IPS-11a (cell line): ENCODE measurements around the gene TMX1.
A peak's percentile ranks its signal among the peaks of the same experiment; 100 is the strongest.
"Not testable (repeated sequence)": the region's sequence is repeated elsewhere in the genome, so short reads cannot be mapped to it uniquely, and the experiment has no call there.

Experiments
- H3K4me3 ChIP-seq: one replicate; pipeline ENCODE4 v1.5.1; 2013; ENCODE audit warnings: low read depth, low read length, control low read depth

Gene TMX1, protein sequence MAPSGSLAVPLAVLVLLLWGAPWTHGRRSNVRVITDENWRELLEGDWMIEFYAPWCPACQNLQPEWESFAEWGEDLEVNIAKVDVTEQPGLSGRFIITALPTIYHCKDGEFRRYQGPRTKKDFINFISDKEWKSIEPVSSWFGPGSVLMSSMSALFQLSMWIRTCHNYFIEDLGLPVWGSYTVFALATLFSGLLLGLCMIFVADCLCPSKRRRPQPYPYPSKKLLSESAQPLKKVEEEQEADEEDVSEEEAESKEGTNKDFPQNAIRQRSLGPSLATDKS

DNA sequence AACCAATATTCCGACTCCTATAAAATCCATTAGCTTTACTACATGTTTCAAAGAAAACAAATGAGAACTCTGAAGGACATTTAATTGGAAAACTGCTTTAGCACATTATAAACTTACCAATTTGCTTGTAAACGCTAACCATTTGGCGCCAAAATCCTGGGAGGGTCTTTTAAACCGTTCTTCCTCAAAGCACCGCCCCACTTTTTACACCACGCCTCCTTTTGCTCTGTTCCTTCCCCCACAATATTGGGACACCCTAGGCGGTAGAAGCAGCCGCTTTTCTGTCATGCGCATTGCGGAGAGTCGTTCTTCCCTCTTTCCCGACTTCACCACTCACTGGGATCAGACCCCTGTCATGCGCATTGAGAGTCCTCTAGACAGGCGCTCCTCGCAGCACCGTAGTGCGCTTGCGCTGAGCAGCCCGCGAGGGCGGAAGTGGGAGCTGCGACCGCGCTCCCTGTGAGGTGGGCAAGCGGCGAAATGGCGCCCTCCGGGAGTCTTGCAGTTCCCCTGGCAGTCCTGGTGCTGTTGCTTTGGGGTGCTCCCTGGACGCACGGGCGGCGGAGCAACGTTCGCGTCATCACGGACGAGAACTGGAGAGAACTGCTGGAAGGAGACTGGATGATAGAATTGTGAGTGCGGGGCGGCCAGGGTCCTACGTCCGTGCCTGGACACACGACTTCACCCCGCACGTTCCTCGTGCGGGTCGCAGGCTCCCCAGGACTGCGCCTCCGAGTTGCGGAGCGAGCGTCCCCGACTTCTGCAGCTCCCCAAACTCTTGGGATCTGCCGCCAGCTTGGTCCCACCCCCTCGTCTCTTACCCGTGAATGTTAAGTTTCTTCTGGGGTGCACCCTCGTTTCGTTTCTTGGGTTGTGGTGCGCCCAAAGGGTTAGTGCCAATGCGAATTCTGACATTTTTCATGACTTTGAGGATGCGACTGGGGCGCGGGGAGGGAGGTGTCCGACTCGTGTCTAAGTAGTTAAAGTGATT is at the start of gene TMX1:
TSS of gene TMX1 (plus strand) at position 435 of the 991 bp plus-strand sequence. CDS start at position 481, 46 bp downstream.
- H3K4me3 ChIP-seq, result peak within 1 kb of the TSS; percentile 99

DNA sequence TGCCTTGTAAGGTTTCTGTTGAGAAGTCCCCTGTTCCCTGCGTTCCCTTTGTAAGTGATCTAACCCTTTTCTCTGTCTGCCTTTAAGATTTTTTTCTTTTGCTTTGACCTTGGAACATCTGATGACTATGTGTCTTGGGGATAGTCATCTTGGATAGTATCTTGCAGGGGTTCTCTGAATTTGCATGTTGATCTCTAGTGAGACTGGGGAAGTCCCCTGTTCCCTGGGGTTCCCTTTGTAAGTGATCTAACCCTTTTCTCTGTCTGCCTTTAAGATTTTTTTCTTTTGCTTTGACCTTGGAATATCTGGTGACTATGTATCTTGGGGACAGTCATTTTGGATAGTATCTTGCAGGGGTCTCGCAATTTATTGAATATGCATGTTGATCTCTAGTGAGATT is 38.2 kb upstream of the TMX1 start:
- no peak overlapping the region for H3K4me3 ChIP-seq

GRCh38 chr14:51202914-51203665 is 37.0 kb upstream of the TMX1 start:
- H3K4me3 ChIP-seq, result no peak overlapping the region

GRCh38 chr14:51203881-51204280 is 36.2 kb upstream of the TMX1 start:
- H3K4me3 ChIP-seq, result no peak overlapping the region

DNA sequence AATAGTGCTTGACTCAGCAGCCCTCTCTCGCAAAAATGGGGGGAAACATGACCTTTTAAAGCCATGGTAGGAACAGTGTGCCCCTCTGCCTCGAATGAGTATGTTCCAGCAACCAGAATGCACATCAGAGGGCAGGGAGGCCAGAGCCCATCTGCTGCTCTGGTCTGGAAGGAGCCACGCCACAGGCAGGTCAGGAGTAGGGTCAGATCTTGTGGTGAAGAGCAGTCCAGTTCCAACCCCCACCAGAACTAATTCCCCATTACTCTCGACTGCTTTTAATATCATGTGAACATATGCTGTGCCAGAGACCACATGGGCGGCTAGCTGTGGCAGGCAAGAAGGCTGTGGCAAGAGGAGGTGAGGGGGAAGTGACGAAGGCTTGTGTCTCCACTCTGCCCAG is 34.6 kb upstream of the TMX1 start:
- no peak overlapping the region for H3K4me3 ChIP-seq

GRCh38 chr14:51206462-51206861 is 33.6 kb upstream of the TMX1 start:
- no peak overlapping the region for H3K4me3 ChIP-seq

DNA sequence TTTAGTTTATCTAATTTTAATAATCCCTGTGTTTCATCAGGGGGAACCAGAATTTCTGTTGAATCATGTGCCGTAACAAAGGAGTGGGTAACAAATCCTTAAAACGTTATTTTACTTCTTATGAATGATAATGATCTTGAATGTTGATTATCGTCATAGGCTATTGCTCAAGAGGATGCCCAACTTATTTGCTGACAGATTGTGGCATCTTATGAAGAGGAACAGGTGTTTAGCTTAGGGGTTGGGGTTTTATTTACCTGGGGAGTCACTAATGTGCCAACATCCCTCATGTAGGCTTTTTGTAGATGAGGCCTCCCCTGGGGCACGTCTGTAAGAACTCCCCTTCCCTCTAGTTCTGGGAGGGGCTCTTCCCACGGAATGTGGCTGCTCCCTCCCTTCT is 32.4 kb upstream of the TMX1 start:
- no peak overlapping the region for H3K4me3 ChIP-seq

DNA sequence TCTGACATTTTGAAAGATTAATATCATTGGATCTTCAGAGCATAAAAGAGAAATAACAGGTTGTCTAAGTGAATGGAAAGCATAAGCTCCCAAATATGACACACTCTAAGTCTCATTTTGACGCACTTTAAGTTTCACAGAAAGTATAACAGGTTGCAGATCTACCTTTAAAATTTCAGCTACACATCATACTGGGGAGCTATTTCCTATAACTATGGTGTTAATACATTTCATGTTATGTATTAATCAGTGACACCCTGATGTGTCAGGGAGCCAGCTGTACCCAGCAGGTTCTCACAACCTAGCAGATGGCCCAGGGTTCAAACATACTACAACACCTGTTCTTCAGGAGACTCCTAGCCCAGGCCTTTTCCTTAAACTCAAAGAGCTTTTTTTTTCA is 31.1 kb upstream of the TMX1 start:
- H3K4me3 ChIP-seq, result no peak overlapping the region

- no peak overlapping the region for H3K4me3 ChIP-seq
Measured at GRCh38 chr14:51209457-51209856, 30.6 kb upstream of the TMX1 start.

- no peak overlapping the region for H3K4me3 ChIP-seq
Measured at GRCh38 chr14:51210594-51210993, 29.5 kb upstream of the TMX1 start.

DNA sequence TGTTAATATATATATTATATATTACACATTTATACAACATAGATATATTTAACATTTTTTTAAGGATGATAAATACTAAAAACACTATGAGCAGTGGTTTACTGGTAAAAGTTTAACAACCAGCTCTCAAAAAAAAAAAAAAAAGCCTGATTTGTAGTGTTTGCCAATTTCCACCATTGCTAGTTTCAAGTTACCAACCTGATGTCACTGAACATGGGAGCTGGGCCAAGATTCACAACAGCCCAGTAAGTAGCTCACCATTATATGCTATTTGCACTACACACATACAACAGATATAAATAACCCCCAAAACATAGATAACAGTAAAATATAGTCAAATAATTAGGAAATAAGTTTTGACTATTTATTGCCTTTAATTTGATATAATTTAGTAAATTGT is 28.9 kb upstream of the TMX1 start:
- H3K4me3 ChIP-seq, result no peak overlapping the region

- no peak overlapping the region for H3K4me3 ChIP-seq
Measured at GRCh38 chr14:51216602-51217001, 23.4 kb upstream of the TMX1 start.

DNA sequence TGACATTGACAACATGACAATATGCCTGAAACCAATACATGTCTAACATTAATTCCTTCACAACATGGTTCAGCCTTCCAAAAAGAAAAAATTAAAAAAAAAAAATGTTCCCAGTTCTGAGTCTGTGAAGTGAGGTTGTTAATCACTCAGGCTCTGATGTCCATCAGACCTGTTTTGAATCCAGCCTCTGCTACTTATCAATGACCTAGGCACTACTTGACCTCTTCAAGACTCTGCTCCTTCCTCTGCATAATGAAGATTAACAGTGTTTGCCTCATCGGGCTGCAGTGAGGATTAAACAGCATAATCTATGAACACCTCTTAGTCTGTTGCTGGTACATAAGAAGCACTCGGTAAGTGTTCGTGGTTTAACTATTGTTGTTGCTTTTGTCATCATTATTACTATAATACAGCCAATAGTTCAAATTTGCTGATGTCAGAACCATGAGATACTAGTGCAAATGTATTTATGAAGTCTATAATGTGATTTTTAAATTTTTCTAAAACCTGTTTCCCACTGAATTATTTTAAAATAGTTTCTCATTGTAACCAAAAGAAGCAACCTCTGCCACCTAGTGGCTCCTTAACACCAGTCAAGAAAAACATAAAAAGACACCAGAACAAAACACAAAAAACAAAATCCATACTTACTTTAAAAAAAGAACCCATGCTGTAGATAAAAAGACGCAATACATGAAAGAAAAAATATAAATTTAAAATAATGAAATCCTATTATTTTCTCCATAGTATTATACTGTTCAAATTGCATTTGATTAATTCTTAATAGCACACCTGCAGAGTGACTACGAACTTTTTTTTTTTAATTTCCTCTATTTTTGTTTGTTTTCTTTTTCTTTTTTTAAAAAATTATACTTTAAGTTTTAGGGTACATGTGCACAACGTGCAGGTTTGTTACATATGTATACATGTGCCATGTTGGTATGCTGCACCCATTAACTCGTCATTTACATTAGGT is 20.3 kb upstream of the TMX1 start:
- no peak overlapping the region for H3K4me3 ChIP-seq

DNA sequence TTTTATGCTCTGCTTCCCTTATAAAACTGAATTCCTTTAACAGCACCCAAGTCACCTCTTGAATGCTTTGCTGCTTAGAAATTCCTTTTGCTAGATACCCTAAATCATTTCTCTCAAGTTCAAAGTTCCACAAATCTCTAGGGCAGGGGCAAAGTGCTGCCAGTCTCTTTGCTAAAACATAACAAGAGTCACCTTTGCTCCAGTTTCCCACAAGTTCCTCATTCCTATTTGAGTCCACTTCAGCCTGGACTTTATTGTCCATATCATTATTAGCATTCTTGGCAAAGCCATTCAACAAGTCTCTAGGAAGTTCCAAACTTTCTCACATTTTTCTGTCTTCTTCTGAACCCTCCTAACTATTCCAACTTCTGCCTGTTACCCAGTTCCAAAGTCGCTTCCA is 16.6 kb upstream of the TMX1 start:
- not testable (repeated sequence) for H3K4me3 ChIP-seq

GRCh38 chr14:51224551-51224950 is 15.5 kb upstream of the TMX1 start:
- no peak overlapping the region for H3K4me3 ChIP-seq

DNA sequence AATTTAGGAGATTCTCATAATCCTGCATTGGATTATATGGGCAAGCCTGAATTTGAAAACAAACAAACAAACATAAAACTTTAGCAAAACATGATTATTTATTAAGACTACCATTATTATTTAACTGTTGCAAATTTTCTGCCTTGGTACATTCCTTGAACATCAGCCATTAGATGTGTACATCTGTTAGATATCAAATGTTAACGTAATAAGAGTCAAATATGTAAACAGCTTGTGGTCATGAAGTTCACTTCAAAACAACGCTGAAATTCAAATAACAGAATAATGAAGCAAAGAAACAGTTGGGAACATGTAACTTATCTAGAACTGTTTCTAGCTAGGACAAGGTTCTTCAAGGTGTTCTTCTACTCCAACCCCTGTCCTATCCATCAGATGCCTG is 14.3 kb upstream of the TMX1 start:
- no peak overlapping the region for H3K4me3 ChIP-seq

DNA sequence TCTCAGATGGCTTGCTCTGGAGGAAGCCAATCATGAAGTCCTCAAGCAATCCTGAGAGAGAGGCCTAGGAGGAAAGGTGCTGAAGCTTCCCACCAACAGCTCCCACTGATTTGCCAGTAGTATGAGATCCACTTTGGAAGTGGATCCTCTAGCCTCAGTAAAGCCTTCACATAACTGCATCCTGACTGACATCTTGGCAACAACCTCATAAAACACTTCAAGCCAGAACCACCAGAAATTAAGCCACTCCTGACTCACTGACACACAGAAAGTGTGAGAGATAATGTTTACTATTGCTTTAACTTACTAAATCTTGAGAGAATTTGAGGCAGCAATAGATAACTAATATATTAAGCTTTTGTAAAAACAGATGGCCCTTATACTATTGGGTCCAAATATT is 11.7 kb upstream of the TMX1 start:
- H3K4me3 ChIP-seq, result no peak overlapping the region

DNA sequence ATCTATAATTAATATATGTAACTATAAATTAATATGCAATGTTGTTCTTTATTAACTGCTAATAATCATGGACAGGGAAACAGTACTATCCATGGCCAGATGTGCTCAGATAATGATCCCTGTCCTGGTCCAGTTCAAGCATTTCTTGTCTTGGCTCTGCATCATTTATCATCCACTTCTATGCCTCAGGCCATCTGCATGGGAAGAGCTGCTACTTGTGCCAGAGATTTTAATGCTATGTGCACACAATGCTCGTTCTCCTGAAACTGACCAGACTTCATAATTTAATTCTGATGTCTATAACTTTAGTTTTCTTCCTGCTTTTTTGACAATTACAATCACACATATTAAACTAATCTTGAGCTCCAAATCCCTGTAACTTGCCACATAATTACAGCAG is 11.2 kb upstream of the TMX1 start:
- no peak overlapping the region for H3K4me3 ChIP-seq

DNA sequence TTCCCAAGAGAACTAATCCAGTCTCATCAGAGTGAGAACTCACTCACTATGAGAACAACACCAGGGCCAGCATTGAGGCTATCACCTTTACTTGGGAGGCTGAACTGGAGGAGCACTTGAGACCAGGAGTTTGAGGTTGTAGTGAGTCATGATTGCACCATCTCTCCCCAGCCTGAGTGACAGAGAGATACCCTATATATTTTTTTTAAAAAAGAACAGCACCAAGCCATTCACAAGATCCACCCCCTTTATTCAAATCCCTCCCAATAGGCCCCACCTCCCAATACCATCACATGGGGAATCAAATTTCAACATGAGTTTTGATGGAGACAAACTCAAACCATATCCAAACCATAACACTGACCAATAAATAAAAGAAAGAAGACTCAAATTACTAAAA is 3.7 kb upstream of the TMX1 start:
- H3K4me3 ChIP-seq, result no peak overlapping the region

GRCh38 chr14:51240804-51241380 is 845 bp downstream of the TMX1 start:
- peak overlapping the region; percentile 99 for H3K4me3 ChIP-seq
